Astrocyte (in vitro differentiated cells and primary cell): ENCODE measurements around the gene ROBO2. TPM values are rescaled to one million over a fixed set of nuclear protein-coding genes. Genes with fewer than 3 reads are reported as not detected.
A peak's percentile ranks its signal among the peaks of the same experiment; 100 is the strongest.

Experiments
- DNase-seq: peaks from one replicate; pipeline ENCODE4 v3.0.0-alpha.2; 2010; ENCODE audit warnings: low read depth
- FAIRE-seq: peaks from 2 replicates; lab custom pipeline; 2011; peaks lifted over from hg19 to GRCh38; lab: Jason Lieb, UNC
- H2AFZ ChIP-seq: 2 replicates; pipeline ENCODE4 v1.6.0; 2012; ENCODE audit warnings: low read depth, low read length, inconsistent platforms
- H3K27ac ChIP-seq: 2 replicates; pipeline ENCODE4 v1.5.1; 2011; ENCODE audit warnings: low read depth, low read length, inconsistent platforms
- H3K27me3 ChIP-seq: 2 replicates; pipeline ENCODE4 v1.6.0; 2011; ENCODE audit warnings: low read length, inconsistent platforms; ENCODE audit not compliant: insufficient read depth
- H3K36me3 ChIP-seq: 2 replicates; pipeline ENCODE4 v1.5.1; 2011; ENCODE audit warnings: low read length, inconsistent platforms; ENCODE audit not compliant: insufficient read depth
- H3K4me1 ChIP-seq: 2 replicates; pipeline ENCODE4 v1.5.1; 2011; ENCODE audit warnings: low read length, inconsistent platforms; ENCODE audit not compliant: insufficient read depth
- H3K4me2 ChIP-seq: 2 replicates; pipeline ENCODE4 v1.6.0; 2012; ENCODE audit warnings: low read length, inconsistent platforms
- H3K4me3 ChIP-seq: 2 replicates; pipeline ENCODE4 v1.5.1; 2011; ENCODE audit warnings: low read depth, mild to moderate bottlenecking, low read length, inconsistent platforms; ENCODE audit not compliant: insufficient read depth
- H3K79me2 ChIP-seq: 2 replicates; pipeline ENCODE4 v1.6.0; 2012; ENCODE audit warnings: mild to moderate bottlenecking, low read length, inconsistent platforms; ENCODE audit not compliant: insufficient read depth
- H3K9ac ChIP-seq: 2 replicates; pipeline ENCODE4 v1.6.0; 2012; ENCODE audit warnings: mild to moderate bottlenecking, low read length, inconsistent platforms
- H3K9me3 ChIP-seq: 2 replicates; pipeline ENCODE4 v1.5.1; 2012; ENCODE audit warnings: low read depth, mild to moderate bottlenecking, low read length, inconsistent platforms; ENCODE audit not compliant: insufficient read depth
- H4K20me1 ChIP-seq: 2 replicates; pipeline ENCODE4 v1.6.0; 2012; ENCODE audit warnings: low read length, inconsistent platforms; ENCODE audit not compliant: insufficient read depth
- H3K27ac Mint-ChIP-seq: one replicate; pipeline ENCODE4 v1.8.0; 2021; ENCODE audit warnings: mild to moderate bottlenecking, mixed read lengths; ENCODE audit not compliant: unreplicated experiment
- H3K27me3 Mint-ChIP-seq: one replicate; pipeline ENCODE4 v1.8.0; 2021; ENCODE audit warnings: low read depth, mixed read lengths; ENCODE audit not compliant: unreplicated experiment
- H3K36me3 Mint-ChIP-seq: one replicate; pipeline ENCODE4 v1.8.0; 2021; ENCODE audit warnings: low read depth, mixed read lengths; ENCODE audit not compliant: unreplicated experiment
- H3K4me1 Mint-ChIP-seq: one replicate; pipeline ENCODE4 v1.8.0; 2021; ENCODE audit warnings: low read depth, mixed read lengths; ENCODE audit not compliant: unreplicated experiment
- H3K4me3 Mint-ChIP-seq: one replicate; pipeline ENCODE4 v1.8.0; 2021; ENCODE audit warnings: mild to moderate bottlenecking, moderate library complexity, mixed read lengths; ENCODE audit not compliant: unreplicated experiment
- H3K9me3 Mint-ChIP-seq: one replicate; pipeline ENCODE4 v1.8.0; 2021; ENCODE audit warnings: mild to moderate bottlenecking, mixed read lengths; ENCODE audit not compliant: unreplicated experiment
- CTCF ChIP-seq: IDR thresholded peaks from 2 replicates; pipeline ENCODE4 v1.5.1; 2011; ENCODE audit warnings: low read depth, mild to moderate bottlenecking, inconsistent platforms, low read length, moderate library complexity; ENCODE audit not compliant: insufficient read depth
- EZH2 ChIP-seq: IDR thresholded peaks from 2 replicates; pipeline ENCODE4 v1.6.1; 2012; ENCODE audit warnings: mild to moderate bottlenecking, low read length, inconsistent platforms; ENCODE audit not compliant: insufficient read depth
- total RNA-seq: library from RNA; stranded (reverse); gene quantifications from 2 replicates; pipeline ENCODE4 v1.2.1, GENCODE V29; 2021

Gene ROBO2
- total RNA-seq, 1 donor from 2014 or later = 1.4 TPM

GRCh38 chr3:77147836-77148578 lies 108.1 kb downstream of the ROBO2 start:
- no peaks in the 10 kb centered on the region for H3K36me3 Mint-ChIP-seq
- H4K20me1 ChIP-seq = no peaks in the 10 kb centered on the region
- no peak overlapping the region for H3K4me3 Mint-ChIP-seq
- H3K4me1 ChIP-seq = peaks cover 3% of the 10 kb centered on the region
- no peak overlapping the region for H3K27ac Mint-ChIP-seq
- H3K79me2 ChIP-seq = no peaks in the 10 kb centered on the region
- no peak for FAIRE-seq
- no peak overlapping the region for H3K4me3 ChIP-seq
- peak; percentile 2 for DNase-seq
- H3K27me3 ChIP-seq = no peaks in the 10 kb centered on the region
- no peak overlapping the region for H3K27ac ChIP-seq
- H3K9ac ChIP-seq = no peak overlapping the region
- peaks cover 3% of the 10 kb centered on the region for H3K27me3 Mint-ChIP-seq
- peak overlapping the region; percentile 14 for H3K4me2 ChIP-seq
- H2AFZ ChIP-seq = peak overlapping the region; percentile 15
- H3K9me3 ChIP-seq = no peaks in the 10 kb centered on the region
- no peaks in the 10 kb centered on the region for H3K36me3 ChIP-seq
- no peaks in the 10 kb centered on the region for H3K9me3 Mint-ChIP-seq
- no peak for TF ChIP-seq EZH2
- no peak for TF ChIP-seq CTCF
- no peaks in the 10 kb centered on the region for H3K4me1 Mint-ChIP-seq

GRCh38 chr3:77149382-77149781 lies 109.5 kb downstream of the ROBO2 start:
- H3K27me3 ChIP-seq = no peaks in the 10 kb centered on the region
- H3K27ac ChIP-seq = no peak overlapping the region
- H3K4me3 ChIP-seq = no peak overlapping the region
- H3K36me3 Mint-ChIP-seq = no peaks in the 10 kb centered on the region
- no peaks in the 10 kb centered on the region for H3K9me3 Mint-ChIP-seq
- peaks cover 3% of the 10 kb centered on the region for H3K4me1 ChIP-seq
- DNase-seq (no peak), FAIRE-seq (no peak)
- H2AFZ ChIP-seq = no peak overlapping the region
- TF ChIP-seq CTCF (no peak), EZH2 (no peak)
- H3K4me2 ChIP-seq = no peak overlapping the region
- no peaks in the 10 kb centered on the region for H3K9me3 ChIP-seq
- no peaks in the 10 kb centered on the region for H4K20me1 ChIP-seq
- no peaks in the 10 kb centered on the region for H3K36me3 ChIP-seq
- H3K79me2 ChIP-seq = no peaks in the 10 kb centered on the region
- no peak overlapping the region for H3K27ac Mint-ChIP-seq
- no peak overlapping the region for H3K4me3 Mint-ChIP-seq
- no peak overlapping the region for H3K9ac ChIP-seq
- peaks cover 3% of the 10 kb centered on the region for H3K27me3 Mint-ChIP-seq
- H3K4me1 Mint-ChIP-seq = no peaks in the 10 kb centered on the region

DNA sequence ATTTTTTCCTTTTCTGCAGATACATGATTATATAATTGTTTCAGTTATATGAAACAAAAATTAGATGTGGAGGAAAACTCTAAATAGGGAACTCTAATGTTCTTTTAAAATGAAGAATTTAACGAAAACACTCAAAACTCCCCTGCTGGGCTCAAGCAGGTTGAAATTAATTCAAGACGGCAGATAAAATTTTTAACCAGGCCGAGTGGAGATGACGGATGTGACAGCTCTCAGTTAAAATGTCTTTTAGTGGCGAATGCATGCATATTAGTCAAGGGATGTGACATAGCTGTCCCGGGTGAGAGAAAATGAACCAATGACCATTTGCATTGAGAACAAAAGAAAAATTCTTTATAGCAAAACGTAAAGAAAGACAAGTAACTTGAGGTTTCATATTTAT lies 110.1 kb downstream of the ROBO2 start:
- Mint-ChIP-seq H3K36me3 (no peaks in the 10 kb centered on the region), H3K9me3 (no peaks in the 10 kb centered on the region), H3K4me3 (no peak overlapping the region), H3K27ac (no peak overlapping the region), H3K4me1 (no peaks in the 10 kb centered on the region), H3K27me3 (peaks cover 3% of the 10 kb centered on the region)
- H3K4me1 ChIP-seq = peaks cover 3% of the 10 kb centered on the region
- DNase-seq (no peak), FAIRE-seq (no peak)
- no peak overlapping the region for H3K9ac ChIP-seq
- no peaks in the 10 kb centered on the region for H3K9me3 ChIP-seq
- H4K20me1 ChIP-seq = no peaks in the 10 kb centered on the region
- H3K79me2 ChIP-seq = no peaks in the 10 kb centered on the region
- no peaks in the 10 kb centered on the region for H3K36me3 ChIP-seq
- H3K4me3 ChIP-seq = no peak overlapping the region
- no peak overlapping the region for H3K4me2 ChIP-seq
- no peaks in the 10 kb centered on the region for H3K27me3 ChIP-seq
- no peak for TF ChIP-seq CTCF
- TF ChIP-seq EZH2 = no peak
- H3K27ac ChIP-seq = no peak overlapping the region
- no peak overlapping the region for H2AFZ ChIP-seq
